ENCODE measurements around the gene SPATA31A1.
"Not testable (repeated sequence)": the region's sequence is repeated elsewhere in the genome, so short reads cannot be mapped to it uniquely, and the experiment has no call there.

The SPATA31A1 gene

DNA sequence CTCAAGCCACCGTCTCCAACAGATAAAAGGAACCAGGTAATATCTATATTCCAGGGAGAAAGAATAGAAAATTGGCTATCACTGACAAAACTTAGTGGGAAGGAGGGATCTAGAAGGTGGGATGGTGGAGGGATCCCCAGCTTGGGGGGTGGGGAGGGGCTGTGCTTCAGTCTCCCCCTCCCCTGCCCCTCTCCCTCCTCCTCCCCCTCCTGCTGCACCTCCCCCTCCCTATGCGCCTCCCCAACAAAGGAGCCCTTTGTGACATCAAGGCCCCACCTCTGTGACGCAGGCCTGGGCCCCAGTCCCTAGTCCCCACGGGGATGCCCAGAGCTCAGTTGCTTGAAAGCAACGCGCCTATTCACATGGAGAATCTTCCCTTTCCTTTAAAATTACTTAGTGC, at the start of gene SPATA31A1:
Gene SPATA31A1, plus strand, starts transcription at position 301 of the 400 bp plus-strand sequence. Its CDS starts 62 bp downstream, at position 363.
- not testable (repeated sequence) for DNase-seq (ENCODE audit: low spot score)

DNA sequence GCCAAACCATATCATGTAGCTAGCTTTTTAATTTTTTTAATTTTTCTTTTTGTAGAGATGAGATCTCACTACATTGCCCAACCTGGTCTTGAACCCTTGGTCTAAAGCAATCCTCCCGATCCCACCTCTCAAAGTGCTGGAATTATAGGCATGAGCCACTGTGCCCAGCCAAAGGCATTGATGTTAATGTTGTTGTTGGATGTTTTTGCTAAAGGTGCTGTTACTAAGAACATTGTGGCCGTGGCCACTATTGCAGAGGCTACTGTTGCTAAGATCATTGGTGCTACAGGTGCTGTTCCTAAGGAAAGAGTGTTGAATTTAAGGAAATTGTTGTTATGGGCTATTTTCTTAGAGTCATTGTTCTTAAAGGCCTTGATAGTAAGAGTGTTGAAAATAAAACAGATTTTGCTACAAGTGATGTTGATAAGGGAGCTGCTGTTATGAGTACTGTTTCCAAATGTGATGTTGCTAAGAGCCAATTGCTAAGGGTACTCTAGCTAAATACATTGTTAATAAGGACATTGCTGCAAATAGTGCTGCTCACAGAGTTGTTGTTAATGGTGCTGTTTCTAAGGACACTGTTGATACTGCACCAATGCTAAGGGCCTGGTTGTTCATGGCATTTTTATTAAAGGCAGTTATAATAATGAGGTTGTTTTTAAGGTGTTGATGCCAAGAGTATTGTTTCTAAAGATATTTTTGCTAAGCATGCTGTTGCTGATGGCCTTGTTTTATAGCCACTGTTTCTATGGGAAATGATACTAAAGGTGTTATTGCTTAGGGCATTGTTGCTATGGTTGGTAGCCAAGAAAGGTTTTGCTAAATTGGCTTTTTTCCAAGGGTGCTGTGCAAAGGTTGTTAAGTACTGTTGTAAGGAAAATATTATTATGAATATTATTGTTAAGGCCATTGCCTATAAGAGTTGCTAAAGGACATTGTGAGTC, 52.1 kb downstream of the SPATA31A1 start:
- DNase-seq (ENCODE audit: low spot score), result not testable (repeated sequence)

DNA sequence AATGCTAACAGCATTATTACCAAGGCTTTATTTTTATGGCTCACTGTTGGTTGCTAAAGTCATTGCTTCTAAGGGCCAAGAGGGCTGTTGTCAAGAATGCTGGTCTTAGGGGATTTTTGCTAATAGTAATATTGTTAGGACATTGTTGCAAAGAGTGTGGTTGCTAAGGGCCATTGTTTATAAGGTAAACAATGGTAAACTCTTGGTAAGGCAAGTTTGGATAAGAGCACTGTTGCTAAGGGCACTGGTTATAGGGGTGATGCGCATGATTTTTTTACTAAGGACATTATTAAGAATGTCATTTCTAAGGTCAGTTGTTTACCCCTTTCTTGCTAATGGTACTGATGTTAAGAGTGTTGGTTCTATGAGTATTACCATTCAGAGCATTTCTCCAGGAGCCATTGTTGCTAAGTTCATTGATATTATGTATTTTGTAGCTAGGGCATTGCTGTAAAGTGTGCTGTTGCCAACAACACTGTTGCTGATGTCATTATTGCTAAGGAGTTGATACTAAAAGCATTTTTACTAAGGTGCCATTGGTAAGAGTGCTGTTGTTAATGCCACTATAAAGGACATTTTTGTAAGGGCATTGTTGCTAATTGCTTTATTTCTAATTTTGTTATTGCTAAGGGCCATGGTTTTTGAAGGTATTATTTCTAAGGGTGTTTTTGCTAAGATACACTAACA, 55.9 kb downstream of the SPATA31A1 start:
- not testable (repeated sequence) for DNase-seq (ENCODE audit: low spot score)

Data from HuH-7.5 (cell line).